Cardiac muscle cell (in vitro differentiated cells and primary cell): ENCODE data around the gene HIP1. TPM values are rescaled to one million over a fixed set of nuclear protein-coding genes. Genes with fewer than 3 reads are reported as not detected.
"Not testable (repeated sequence)": the region's sequence is repeated elsewhere in the genome, so short reads cannot be mapped to it uniquely, and the experiment has no call there.

Experiments
- DNase-seq, 2 donors: peaks; one replicate each; pipeline versions ENCODE4 v3.0.0 to v3.0.0-alpha.2; 2010 to 2017; ENCODE audit warnings: low read depth in 1 of 2, low spot score in 1 of 2
- H3K27ac ChIP-seq: fragments of 200-600 bp; sonication (generic); 2 replicates; pipeline ENCODE4 v1.5.1; 2016
- H3K27me3 ChIP-seq: fragments of 200-600 bp; sonication (generic); 2 replicates; pipeline ENCODE4 v1.6.0; 2016; ENCODE audit warnings: control low read depth
- H3K36me3 ChIP-seq: fragments of 200-600 bp; sonication (generic); 2 replicates; pipeline ENCODE4 v1.5.1; 2016; ENCODE audit warnings: control low read depth
- H3K4me1 ChIP-seq: fragments of 200-600 bp; sonication (generic); 2 replicates; pipeline ENCODE4 v1.8.1; 2017; ENCODE audit warnings: low read depth, mild to moderate bottlenecking, mixed run types
- H3K4me3 ChIP-seq: fragments of 200-600 bp; sonication (generic); 2 replicates; pipeline ENCODE4 v1.5.1; 2016; ENCODE audit warnings: mild to moderate bottlenecking
- H3K9me3 ChIP-seq: fragments of 200-600 bp; sonication (generic); 2 replicates; pipeline ENCODE4 v1.5.1; 2017; ENCODE audit warnings: low read depth, mild to moderate bottlenecking, control low read depth
- CTCF ChIP-seq: IDR thresholded peaks from 2 replicates; pipeline ENCODE4 v1.5.1; 2012; ENCODE audit warnings: low read depth, mild to moderate bottlenecking, low read length
- polyA plus RNA-seq: library from polyadenylated mRNA; unstranded; fragments of >200 nt; fragmentation: Nextera tagmentation; extraction: Ambion mirVana; gene quantifications from 2 replicates; pipeline ENCODE4 v1.2.1, GENCODE V29; 2016
- total RNA-seq: library from RNA; depleted of rRNA; stranded (reverse); fragments of >200 nt; gene quantifications from 2 replicates; pipeline ENCODE4 v1.2.3, GENCODE V29; 2016

Gene HIP1
- total and polyA plus RNA-seq, 2 experiments from 2014 or later: 21.2 to 34.6 TPM

GRCh38 chr7:75567948-75568595 lies 170.7 kb downstream of the HIP1 start:
- Histone ChIP-seq H3K9me3 (no peaks in the 10 kb centered on the region), H3K27me3 (no peaks in the 10 kb centered on the region), H3K4me3 (no peak overlapping the region), H3K36me3 (peaks cover 19% of the 10 kb centered on the region), H3K27ac (no peak overlapping the region), H3K4me1 (no peaks in the 10 kb centered on the region)
- TF ChIP-seq CTCF: no peak
- DNase-seq: no peak

- DNase-seq: peak in 1 of 2 donors; percentile 92
- Histone ChIP-seq H3K4me3 (no peak overlapping the region), H3K4me1 (no peaks in the 10 kb centered on the region), H3K36me3 (peaks cover 30% of the 10 kb centered on the region), H3K9me3 (no peaks in the 10 kb centered on the region), H3K27ac (no peak overlapping the region), H3K27me3 (no peaks in the 10 kb centered on the region)
- TF ChIP-seq CTCF: no peak
These were observed 173.5 kb downstream of the HIP1 start for GRCh38 chr7:75565132-75565837.

GRCh38 chr7:75563171-75563570 lies 175.6 kb downstream of the HIP1 start:
- Histone ChIP-seq H3K9me3 (no peaks in the 10 kb centered on the region), H3K4me3 (no peak overlapping the region), H3K27me3 (no peaks in the 10 kb centered on the region), H3K36me3 (peaks cover 30% of the 10 kb centered on the region), H3K27ac (no peak overlapping the region), H3K4me1 (no peaks in the 10 kb centered on the region)
- no peak for DNase-seq
- no peak for TF ChIP-seq CTCF

GRCh38 chr7:75559976-75560365 lies 178.8 kb downstream of the HIP1 start:
- peaks cover 40% of the 10 kb centered on the region for H3K36me3 ChIP-seq
- H3K27me3 ChIP-seq: no peaks in the 10 kb centered on the region
- no peak overlapping the region for H3K4me3 ChIP-seq
- TF ChIP-seq CTCF: no peak
- no peaks in the 10 kb centered on the region for H3K4me1 ChIP-seq
- DNase-seq: no peak
- no peaks in the 10 kb centered on the region for H3K9me3 ChIP-seq
- no peak overlapping the region for H3K27ac ChIP-seq

- Histone ChIP-seq H3K4me1 (no peaks in the 10 kb centered on the region), H3K9me3 (no peaks in the 10 kb centered on the region), H3K27ac (no peak overlapping the region), H3K36me3 (peaks cover 41% of the 10 kb centered on the region), H3K27me3 (no peaks in the 10 kb centered on the region), H3K4me3 (no peak overlapping the region)
- DNase-seq: no peak
- TF ChIP-seq CTCF: no peak
These were observed 179.3 kb downstream of the HIP1 start for GRCh38 chr7:75559355-75559975.

GRCh38 chr7:75556835-75557234 lies 181.9 kb downstream of the HIP1 start:
- H3K36me3 ChIP-seq: peaks cover 43% of the 10 kb centered on the region

More at GRCh38 chr7:75556835-75557234, 181.9 kb downstream of the HIP1 start:
- not testable (repeated sequence) for H3K4me3 ChIP-seq, H3K4me1 ChIP-seq, H3K27ac ChIP-seq, H3K27me3 ChIP-seq, DNase-seq, H3K9me3 ChIP-seq
